Measurements from ENCODE around the gene SCIMP. TPM values are rescaled to one million over a fixed set of nuclear protein-coding genes. Genes with fewer than 3 reads are reported as not detected.

The SCIMP gene
- total RNA-seq, 4 donors from 2014 or later, result 0.82 to 9.1 (median 2.6) TPM; not detected in 1

DNA sequence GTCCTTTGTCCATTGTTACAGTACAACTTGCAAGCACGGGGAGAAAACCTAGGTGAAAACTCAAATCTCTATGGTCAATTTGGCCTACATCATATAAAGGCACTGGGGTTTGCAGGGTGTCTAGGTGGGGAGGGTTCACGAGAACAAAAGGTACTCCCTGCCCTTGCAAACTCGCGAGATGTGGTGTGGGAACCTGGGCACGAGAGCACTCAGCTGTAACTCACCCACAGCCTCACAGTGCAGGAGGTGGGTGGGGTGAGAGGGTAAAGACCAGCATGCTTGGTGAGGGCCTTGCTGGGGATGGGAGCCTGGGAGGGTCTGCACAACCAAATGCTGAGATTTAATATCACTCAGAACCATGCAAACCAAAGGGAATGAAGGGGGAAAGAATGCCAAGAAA lies 24.6 kb downstream of the SCIMP start:
- in situ Hi-C loops (cut with MboI; ENCODE audit: low pct_ligation_motif_present in 1 of 4, low pct_unique_long_range_greater_than_20kb in 1 of 4, low sequenced_read_pairs in 3 of 4), result no loop called here
- Histone ChIP-seq H3K9me3 (no peaks in the 10 kb centered on the region), H3K27ac (peak overlapping the region in 2 of 4 donors; percentile 48 to 63), H3K4me1 (no peaks in the 10 kb centered on the region), H3K4me3 (no peak overlapping the region), H3K27me3 (no peaks in the 10 kb centered on the region), H3K36me3 (no peaks in the 10 kb centered on the region)
- DNase-seq, result no peak
- intact Hi-C loops (cut with DNase I; ENCODE audit: low total_unique reads), result no loop called here
- 83% methylated on average over 5 of the region's 5 CpGs; no CpG with 5 or more reads in 1 of the 2 donors for WGBS, 2 donors (ENCODE audit: low coverage in 1 of 2)
- TF ChIP-seq POLR2A (IDR thresholded peaks at IDR 0.05) (no peak), EP300 (IDR thresholded peaks at IDR 0.05; ENCODE audit: low read depth) (no peak), POLR2AphosphoS5 (IDR thresholded peaks at IDR 0.05) (no peak)
- TF ChIP-seq, protein P1, sequence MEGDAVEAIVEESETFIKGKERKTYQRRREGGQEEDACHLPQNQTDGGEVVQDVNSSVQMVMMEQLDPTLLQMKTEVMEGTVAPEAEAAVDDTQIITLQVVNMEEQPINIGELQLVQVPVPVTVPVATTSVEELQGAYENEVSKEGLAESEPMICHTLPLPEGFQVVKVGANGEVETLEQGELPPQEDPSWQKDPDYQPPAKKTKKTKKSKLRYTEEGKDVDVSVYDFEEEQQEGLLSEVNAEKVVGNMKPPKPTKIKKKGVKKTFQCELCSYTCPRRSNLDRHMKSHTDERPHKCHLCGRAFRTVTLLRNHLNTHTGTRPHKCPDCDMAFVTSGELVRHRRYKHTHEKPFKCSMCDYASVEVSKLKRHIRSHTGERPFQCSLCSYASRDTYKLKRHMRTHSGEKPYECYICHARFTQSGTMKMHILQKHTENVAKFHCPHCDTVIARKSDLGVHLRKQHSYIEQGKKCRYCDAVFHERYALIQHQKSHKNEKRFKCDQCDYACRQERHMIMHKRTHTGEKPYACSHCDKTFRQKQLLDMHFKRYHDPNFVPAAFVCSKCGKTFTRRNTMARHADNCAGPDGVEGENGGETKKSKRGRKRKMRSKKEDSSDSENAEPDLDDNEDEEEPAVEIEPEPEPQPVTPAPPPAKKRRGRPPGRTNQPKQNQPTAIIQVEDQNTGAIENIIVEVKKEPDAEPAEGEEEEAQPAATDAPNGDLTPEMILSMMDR (IDR thresholded peaks at IDR 0.05), result no peak

DNA sequence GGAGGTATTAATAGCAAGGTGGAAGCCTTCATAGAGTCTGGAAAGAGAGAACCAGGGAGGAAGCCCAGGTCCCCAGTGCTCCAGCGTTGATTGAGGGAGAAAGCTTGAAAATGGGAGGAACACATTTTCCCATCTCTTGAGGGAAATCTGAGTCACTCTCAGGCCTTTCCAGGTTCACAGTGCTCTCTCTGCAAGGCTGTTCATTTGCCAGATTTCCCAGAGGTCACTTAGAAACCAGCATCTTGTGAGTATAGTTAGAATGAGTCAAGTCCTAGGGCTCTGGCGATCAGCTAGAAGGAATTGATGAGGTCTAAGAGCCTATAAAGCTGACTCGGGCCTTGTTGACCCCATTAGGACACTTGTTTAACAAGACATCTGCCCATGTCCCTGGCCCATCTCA lies 25.3 kb downstream of the SCIMP start:
- Histone ChIP-seq H3K4me3 (no peak overlapping the region), H3K4me1 (no peaks in the 10 kb centered on the region), H3K27ac (no peak overlapping the region), H3K27me3 (no peaks in the 10 kb centered on the region), H3K36me3 (no peaks in the 10 kb centered on the region), H3K9me3 (no peaks in the 10 kb centered on the region)
- in situ Hi-C loops (cut with MboI; ENCODE audit: low pct_ligation_motif_present in 1 of 4, low pct_unique_long_range_greater_than_20kb in 1 of 4, low sequenced_read_pairs in 3 of 4) (no loop called here), intact Hi-C loops (cut with DNase I; ENCODE audit: low total_unique reads) (no loop called here)
- no peak for DNase-seq
- no peak for TF ChIP-seq POLR2AphosphoS5 (IDR thresholded peaks at IDR 0.05)
- WGBS, 2 donors (ENCODE audit: low coverage in 1 of 2), result 80 to 83% methylated on average over 1 to 3 of the region's 3 CpGs

DNA sequence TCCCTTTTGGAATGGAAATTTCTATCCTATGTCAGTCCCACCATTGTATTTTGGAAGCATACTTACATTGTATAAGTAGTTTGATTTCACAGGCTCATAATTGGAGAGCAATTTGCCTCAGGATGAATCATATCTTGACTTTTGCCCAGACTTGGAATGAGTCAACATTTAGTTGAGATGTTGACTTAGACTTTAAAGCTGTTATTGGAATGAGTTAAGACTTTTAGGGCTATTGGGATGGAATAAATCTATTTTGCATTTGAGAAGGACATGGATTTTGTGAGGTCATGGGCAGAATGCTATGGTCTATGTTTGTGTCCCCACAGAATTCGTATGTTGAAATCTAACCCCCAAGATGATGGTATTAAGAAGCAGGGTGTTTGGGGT lies 30.8 kb downstream of the SCIMP start:
- Histone ChIP-seq H3K27ac (peak overlapping the region in 1 of 4 donors; percentile 33), H3K4me1 (peaks cover 0 to 10% (median 4%) of the 10 kb centered on the region in 4 donors), H3K27me3 (no peaks in the 10 kb centered on the region), H3K36me3 (no peaks in the 10 kb centered on the region), H3K4me3 (no peak overlapping the region), H3K9me3 (no peaks in the 10 kb centered on the region)
- in situ Hi-C loops (cut with MboI; ENCODE audit: low pct_ligation_motif_present in 1 of 4, low pct_unique_long_range_greater_than_20kb in 1 of 4, low sequenced_read_pairs in 3 of 4) (no loop called here), intact Hi-C loops (cut with DNase I; ENCODE audit: low total_unique reads) (no loop called here)
- no peak for DNase-seq
- TF ChIP-seq POLR2A (IDR thresholded peaks at IDR 0.05), result no peak
- TF ChIP-seq EP300 (IDR thresholded peaks at IDR 0.05; ENCODE audit: low read depth), result no peak
- TF ChIP-seq, protein P1 (IDR thresholded peaks at IDR 0.05), result no peak
- 68 to 100% methylated on average over 1 of the region's 1 CpG for WGBS, 2 donors (ENCODE audit: low coverage in 1 of 2)

DNA sequence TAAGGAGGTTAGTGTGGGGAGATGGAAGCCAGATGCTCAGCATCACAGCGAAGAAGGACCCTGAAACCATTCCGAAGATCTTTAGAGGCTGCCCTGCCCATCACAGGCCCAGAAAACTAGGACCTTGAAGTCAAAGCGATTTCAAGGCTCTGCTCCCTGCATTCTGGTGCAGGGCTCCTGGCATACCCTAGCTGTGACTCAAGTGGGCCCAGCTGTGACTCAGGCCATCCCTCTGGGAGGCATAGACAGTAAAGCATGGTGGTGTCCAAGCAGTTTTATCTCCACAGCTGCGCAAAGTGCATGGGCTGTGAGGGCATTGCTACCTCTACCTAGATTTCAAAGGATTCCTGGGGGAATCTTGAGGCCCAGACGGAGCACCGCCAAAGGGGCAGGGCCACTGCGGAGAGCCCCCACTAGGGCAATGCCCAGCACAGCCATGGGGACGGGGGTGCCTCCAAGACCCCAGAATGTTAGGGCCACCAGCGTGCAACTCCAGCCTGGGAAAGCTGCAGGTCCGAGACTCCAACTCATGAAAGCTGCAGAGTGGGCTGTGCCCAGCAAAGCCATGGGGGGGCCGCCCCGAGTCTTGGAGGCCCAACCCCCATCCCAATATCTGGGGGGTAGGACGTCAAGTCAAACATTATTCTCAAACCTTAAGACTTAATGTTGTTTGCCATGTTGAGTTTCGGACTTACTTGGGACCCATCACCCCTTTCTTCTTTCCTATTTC lies 31.3 kb downstream of the SCIMP start:
- H3K4me3 ChIP-seq, result no peak overlapping the region
- H3K27ac ChIP-seq, result no peak overlapping the region
- in situ Hi-C loops (cut with MboI; ENCODE audit: low pct_ligation_motif_present in 1 of 4, low pct_unique_long_range_greater_than_20kb in 1 of 4, low sequenced_read_pairs in 3 of 4) (no loop called here), intact Hi-C loops (cut with DNase I; ENCODE audit: low total_unique reads) (no loop called here)
- TF ChIP-seq, protein P1 (IDR thresholded peaks at IDR 0.05), result no peak
- TF ChIP-seq POLR2AphosphoS5 (IDR thresholded peaks at IDR 0.05), result no peak
- no peak for TF ChIP-seq POLR2A (IDR thresholded peaks at IDR 0.05)
- no peak for TF ChIP-seq EP300 (IDR thresholded peaks at IDR 0.05; ENCODE audit: low read depth)
- no peaks in the 10 kb centered on the region for H3K27me3 ChIP-seq
- no peak for DNase-seq
- H3K9me3 ChIP-seq, result no peaks in the 10 kb centered on the region
- WGBS, 2 donors (ENCODE audit: low coverage in 1 of 2), result 94 to 95% methylated on average over 5 to 14 of the region's 14 CpGs
- no peaks in the 10 kb centered on the region for H3K36me3 ChIP-seq
- H3K4me1 ChIP-seq, result peaks cover 0 to 10% (median 4%) of the 10 kb centered on the region in 4 donors

DNA sequence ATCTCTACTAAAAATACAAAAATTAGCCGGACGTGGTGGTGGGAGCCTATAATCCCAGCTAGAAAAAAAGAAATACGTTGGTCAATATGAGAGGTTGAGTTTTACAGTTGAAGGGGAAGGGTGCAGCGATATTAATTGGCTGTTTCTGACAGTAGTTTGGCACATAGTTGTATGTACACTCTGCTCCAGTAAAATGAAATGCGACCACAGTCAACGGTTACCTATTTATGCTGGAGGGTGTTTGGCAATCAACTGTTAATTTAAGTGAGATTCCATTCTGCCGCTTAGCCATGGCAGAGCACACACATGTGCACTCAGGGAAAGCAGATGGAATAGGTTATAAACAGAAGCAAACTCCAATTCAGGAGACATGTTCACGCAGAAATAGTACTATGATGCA lies 33.6 kb downstream of the SCIMP start:
- intact Hi-C loops (cut with DNase I; ENCODE audit: low total_unique reads) (no loop called here), in situ Hi-C loops (cut with MboI; ENCODE audit: low pct_ligation_motif_present in 1 of 4, low pct_unique_long_range_greater_than_20kb in 1 of 4, low sequenced_read_pairs in 3 of 4) (no loop called here)
- Histone ChIP-seq H3K9me3 (no peaks in the 10 kb centered on the region), H3K27me3 (no peaks in the 10 kb centered on the region), H3K36me3 (no peaks in the 10 kb centered on the region), H3K4me1 (peaks cover 0 to 10% (median 4%) of the 10 kb centered on the region in 4 donors), H3K4me3 (no peak overlapping the region), H3K27ac (no peak overlapping the region)
- DNase-seq, result no peak
- WGBS, 2 donors (ENCODE audit: low coverage in 1 of 2), result 89 to 93% methylated on average over 3 to 8 of the region's 8 CpGs
- TF ChIP-seq, protein P1 (IDR thresholded peaks at IDR 0.05), result no peak
- TF ChIP-seq EP300 (IDR thresholded peaks at IDR 0.05; ENCODE audit: low read depth) (no peak), POLR2A (IDR thresholded peaks at IDR 0.05) (no peak), POLR2AphosphoS5 (IDR thresholded peaks at IDR 0.05) (no peak)

Measured in transverse colon (tissue), 4 donors.